GM18517 (cell line): ENCODE data around the gene CSMD2.

Source experiments
- ATAC-seq: cut with Tn5 transposase; IDR thresholded peaks from one replicate; pipeline ENCODE4 v1.9.1; 2021; ENCODE audit warnings: mild to moderate bottlenecking, moderate library complexity; ENCODE audit not compliant: unreplicated experiment

The CSMD2 gene

DNA sequence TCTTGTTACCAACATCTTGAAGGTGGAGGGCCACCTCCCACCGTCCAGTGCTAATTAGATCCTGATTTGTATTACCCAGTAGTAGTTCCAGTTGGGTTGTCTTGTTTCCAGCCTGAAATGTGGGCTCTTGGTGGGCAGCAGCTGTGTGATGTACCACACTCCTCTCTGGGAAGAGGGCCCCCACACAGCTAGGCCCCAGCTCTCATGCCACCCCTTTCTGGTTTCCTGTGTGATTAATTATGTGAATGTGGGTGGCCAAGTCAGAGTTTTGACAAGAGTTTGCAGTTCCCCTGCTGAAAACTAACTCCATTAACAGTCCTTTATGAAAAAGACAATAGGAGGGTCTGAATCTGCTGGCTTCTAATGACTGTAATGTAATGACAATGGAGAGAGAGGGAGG, 297.3 kb downstream of the CSMD2 start:
- ATAC-seq: no peak

DNA sequence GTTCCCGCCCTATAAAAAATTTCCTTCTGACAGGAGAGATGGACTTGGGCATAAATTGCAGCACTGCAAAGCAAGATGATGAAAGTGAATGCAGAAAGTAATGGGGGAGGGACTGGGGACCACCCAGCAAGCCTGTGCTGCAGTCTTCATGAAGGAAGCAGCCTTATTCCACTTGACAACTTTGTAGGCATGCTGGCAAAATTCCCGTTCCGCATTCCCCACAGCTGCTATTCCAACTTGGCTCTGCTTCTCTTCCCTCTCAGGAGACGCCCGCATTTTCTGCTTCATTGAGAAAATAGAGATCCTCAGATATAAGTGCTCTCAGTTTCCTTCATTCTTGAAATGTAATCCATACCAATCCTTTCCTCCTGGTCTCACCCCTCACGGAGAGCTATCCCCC, 298.7 kb downstream of the CSMD2 start:
- no peak for ATAC-seq

DNA sequence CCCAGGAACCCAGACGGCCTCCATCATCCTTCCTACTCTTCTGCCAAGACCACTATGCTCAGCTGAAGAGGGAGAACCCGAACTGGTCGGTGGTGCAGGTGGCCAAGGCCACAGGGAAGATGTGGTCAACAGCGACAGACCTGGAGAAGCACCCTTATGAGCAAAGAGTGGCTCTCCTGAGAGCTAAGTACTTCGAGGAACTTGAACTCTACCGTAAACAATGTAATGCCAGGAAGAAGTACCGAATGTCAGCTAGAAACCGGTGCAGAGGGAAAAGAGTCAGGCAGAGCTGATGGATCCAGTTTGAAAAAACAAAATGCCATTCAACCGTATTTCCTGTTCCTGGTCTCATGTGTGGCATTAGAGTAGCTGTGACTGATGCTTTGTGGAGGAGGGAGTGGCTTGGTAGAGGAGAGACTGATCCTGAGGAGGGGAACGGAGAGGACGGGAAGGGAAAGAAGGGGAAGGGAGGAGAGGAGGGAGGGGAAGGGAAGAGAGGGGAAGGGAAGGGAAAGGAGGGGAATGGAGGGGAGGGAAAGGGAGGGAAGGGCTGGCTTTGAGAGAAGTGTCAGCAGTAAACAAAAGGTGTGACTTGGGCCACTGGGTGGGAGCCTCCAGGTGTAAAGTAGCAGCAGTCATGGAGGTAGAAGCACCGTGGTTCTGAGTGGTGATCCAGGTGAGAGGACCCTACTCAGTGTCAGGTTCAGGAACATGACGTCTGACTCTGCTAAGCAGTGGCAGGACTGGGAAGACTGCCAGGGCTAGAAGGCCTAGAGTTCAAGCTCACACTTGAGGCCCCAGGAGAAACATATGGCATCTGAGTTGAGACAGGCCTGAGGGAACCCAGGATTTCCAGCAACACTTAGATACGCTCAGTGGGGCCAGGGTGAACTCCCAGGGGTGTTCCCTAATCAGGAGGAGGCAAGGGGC, 300.3 kb downstream of the CSMD2 start:
- no peak for ATAC-seq

DNA sequence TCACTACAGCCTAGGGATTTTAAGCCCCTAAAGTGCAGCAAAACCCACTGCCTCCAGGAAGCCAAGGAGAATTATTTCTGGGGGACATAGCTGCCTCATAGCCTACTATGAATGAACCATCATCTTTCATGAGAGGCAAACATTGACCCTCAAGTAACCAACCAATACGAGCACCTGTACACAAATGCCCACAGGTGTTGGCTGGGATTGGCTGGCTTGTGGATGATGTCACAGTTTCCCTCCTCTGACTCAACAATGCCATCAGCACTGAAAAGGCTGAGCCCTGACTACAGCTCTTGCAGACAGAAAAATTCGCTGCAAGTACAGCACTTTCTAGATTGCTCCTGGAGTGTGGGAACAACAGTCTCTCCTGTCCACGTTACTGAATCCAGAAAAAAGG, 301.3 kb downstream of the CSMD2 start, which contains the start of gene HMGB4:
Gene HMGB4 (plus strand): TSS at position 301 of the 400 bp plus-strand sequence. CDS start 113 bp downstream, outside the sequence.
- no peak for ATAC-seq

DNA sequence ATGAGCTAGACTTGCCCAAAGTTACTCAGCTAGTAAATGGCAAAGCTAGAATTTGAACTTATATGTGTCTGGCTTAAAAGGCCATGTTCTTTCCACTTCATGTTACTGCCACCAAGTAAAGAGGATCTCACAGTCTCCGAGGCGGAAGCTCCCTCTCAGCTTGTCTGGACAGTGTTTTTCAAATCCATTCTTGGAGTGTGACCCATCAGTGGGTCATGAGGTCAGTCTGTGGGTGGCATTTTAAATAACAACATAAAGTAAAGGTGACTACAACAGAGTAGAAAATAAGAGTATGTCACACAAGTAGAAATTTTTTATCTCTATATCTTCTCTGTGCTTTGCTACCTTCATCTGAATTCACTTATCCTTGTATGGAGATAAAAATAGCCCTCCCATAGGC, 304.4 kb downstream of the CSMD2 start:
- ATAC-seq: no peak

DNA sequence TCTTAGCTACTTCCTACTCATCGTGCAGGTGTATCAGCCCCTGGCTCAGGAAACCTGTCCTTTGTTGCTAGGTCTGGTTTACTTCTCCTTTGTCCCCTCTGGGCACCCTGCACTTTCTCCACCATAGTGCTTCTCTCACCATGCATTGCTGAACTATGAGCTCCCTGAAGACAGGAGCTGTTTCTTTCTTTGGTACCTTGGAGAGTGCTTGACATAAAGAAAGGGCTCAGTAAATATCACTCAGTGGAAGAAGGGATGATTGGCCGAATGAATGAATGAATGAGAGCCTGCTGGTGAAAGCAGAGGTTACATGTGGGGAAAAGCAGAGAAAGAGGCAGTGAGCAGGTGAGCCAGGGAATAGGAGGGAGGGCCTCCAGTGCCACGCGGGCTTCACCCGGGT, 310.9 kb downstream of the CSMD2 start:
- ATAC-seq: no peak

DNA sequence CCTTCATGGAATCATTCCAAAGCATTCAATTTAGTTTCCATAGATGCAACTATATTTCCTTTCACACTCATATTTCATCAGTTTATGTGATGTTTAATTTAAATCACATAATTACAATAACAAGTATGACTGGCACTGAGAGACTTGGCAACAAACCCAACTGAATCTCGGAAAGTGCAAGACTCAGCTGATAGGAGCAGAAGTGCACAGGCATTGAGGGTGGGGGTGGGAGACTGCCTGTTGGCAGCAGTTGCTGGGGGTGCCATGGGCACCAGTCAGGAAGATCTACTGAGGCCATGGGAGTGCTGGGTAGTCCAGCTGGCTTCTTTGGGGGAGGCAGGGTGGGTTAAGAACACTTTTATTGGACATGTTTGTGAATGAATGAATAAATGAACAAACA, 311.6 kb downstream of the CSMD2 start:
- ATAC-seq: no peak

DNA sequence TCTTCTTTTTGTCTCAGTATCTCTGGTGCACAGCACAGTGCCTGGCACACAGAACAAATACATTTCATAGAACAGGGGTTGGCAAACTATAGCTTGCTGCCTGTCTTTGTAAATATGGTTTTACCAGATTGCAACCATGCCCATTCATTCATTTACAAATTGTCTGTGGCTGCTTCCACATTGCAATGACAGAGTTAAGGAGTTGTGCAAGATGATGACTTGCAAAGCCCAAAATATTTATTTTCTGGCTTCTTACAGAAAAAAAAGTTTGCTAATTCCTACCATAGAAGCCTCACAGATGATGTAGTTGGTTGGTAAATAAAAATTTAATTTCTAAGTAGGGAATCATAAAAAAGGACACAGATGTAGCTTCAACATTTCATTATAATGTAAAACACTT, 312.3 kb downstream of the CSMD2 start:
- no peak for ATAC-seq

DNA sequence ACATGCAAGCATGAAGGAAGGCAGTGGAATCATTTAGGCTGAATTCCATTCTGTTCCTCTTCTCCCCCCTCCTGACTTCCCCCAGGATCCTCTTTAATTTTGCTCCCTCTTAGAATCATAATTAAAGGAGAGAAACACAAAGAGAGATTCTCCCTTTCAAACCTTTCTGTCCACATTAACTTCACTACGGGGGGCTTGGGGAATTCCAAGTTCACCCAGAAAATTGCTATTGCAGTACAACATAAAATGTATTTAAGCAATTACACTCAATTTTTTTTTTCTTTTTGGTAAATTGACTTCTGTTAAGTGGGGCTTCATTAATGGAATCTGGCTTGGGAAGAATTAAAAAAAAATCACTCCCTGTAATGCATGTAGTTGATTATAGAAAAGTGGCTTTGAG, 314.5 kb downstream of the CSMD2 start:
- no peak for ATAC-seq

DNA sequence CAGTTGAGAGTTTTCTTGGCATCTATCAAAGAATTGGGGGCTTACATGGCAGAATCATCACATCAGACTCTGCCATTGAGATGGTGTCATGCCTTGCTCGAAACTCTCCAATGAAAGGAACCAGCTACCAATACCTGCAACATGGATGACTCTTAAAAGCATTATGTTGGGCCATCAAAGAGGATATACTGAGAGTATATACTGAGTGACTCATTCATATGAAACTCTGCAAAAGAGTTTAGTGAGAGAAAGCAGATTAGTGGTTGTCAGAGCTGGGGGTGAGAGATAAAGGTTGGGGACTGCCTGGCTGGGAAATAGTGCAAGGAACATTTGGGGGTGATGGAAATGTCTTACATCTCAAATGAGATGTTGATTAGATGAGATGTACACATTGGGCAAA, 315.8 kb downstream of the CSMD2 start:
- ATAC-seq: no peak

DNA sequence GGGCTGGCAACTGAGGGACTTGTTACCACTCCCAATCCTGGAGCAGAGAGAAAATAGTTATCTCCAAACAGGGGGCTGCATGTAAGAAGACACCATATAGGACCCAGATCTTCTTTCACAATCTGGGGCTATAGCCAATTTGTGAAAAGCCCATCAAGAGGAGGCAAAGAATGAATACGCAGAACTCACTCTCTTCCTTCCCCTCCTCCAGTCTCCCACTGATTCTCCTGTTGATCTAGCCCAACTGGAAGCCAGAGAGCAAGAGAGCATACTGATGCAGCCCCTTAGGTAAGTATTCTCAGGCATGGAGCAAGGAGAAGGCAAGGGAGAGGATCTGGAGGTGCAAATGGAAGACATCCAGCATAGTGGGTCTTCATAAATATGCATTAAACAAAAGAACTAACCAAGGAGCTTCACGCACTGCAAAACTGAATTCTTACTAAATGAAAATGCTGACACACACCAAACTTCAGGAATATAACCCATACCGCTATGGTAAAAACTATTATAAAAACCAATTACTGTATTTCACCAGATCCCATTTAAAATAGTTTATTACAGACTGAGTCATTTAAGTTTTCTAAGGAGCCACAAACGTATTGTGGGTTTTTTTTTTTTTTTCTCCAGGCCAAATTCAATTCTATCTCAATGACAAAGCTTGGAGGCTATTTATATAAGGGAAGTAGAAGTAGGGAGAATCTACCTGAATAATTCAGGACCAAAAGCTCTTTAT, 316.7 kb downstream of the CSMD2 start:
- no peak for ATAC-seq

DNA sequence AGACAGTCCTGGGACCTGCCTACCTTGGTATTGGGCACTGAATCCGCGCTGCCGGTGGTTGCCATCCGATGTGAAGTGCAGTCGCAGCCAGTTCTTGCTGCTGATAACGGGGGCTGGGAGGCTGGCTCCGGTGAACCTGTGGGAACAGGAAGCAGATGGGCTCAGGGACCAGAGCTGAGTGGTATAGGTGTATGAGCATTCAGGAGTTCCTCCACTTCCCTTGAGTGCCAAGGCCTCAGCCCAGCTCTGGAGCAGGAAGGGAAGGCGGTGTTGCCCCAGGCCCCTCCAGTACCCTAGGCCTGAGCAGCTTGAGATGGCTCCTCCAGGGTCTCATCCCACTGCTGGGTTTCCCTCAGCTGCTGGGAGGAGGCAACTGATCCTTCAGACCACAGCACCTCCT, 318.2 kb downstream of the CSMD2 start:
- no peak for ATAC-seq

DNA sequence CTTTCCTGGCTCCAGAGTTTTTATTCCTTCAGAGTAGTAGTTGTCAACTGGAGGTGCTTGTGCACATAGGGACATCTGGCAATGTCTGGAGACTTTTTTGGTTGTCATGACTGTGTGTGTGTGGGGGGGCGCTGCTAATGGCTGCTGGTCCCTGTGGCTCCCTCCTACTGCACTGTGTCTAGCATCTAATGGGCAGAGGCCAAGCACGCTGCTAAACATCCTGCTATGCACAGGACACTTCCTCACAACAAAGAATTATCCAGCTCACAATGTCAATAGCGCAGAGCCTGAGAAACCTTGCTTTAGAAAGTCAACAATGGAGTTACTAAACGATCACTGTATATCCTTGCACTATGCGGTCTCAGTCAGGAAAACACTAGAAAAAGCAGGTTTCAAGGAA, 320.9 kb downstream of the CSMD2 start:
- no peak for ATAC-seq

DNA sequence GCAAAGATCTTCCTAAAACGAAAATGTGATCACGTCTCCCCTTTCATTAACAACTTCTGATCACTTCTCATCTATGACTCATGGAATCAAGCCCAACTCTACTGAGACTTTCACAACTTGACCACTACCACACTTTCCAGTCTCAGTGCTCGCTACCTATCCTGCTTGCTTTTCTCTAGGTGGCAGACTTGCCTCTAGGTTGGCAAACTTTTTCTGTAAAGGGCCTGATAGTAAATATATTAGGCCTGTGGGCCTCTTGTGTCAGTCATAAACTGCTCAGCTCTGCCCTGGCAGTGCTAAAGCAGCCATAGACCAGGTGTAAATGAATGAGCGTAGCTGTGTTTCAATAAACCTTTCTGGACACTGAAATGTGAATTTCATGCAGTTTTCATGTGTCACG, 322.7 kb downstream of the CSMD2 start:
- ATAC-seq: no peak

DNA sequence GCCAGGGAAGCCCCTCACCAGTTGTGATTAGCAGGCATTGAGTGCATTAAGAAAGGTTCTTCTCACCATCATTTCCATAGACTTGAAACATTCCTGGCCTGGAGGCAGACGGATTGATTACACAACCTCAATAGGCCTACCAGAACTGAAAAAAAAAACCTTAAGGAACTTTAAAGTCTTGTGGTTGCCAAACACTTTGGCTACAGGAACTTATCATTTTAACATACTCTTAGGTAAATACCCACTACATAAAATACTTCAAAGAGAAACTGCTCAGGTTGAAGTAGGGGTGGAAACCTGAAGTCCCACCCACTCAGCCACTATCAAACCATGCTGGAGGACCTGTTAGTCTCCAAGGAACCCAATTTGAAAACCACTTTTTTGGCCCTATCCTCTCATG, 323.5 kb downstream of the CSMD2 start:
- no peak for ATAC-seq

DNA sequence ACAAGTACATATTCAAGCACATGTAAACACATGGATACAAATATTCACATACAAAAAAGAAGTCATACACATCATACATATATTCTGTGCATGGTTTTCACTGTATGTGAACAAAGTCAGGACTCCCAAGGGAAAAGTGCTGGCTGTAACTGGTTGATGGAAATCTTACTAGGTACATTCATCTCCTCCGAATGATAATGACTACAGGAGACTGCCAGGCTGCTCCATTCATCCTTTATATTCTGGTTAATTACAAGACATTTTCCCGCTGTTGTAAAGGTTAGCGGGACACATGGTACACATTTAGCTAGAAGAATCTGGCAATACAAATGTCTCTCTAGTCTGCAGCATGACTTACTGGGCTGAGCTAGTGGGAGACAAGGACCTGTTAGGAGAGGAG, 327.4 kb downstream of the CSMD2 start:
- no peak for ATAC-seq

DNA sequence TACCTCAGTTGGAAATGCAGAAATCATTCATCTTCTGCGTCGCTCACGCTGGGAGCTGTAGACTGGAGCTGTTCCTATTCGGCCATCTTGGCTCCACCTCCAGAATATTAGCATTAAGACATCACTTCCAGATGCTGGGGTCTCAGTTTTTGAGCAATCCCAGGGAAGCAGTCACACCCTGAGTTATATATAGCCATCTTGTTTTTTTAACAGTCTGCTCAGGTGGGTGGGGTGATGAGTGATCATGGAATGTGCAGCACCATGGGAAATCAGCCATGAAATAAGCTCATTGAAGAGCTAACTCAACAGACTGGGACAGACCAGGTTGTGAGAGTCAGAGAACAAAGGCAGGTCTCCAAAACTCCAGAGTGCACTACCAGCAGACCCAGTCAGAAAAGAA, 328.1 kb downstream of the CSMD2 start:
- ATAC-seq: no peak

DNA sequence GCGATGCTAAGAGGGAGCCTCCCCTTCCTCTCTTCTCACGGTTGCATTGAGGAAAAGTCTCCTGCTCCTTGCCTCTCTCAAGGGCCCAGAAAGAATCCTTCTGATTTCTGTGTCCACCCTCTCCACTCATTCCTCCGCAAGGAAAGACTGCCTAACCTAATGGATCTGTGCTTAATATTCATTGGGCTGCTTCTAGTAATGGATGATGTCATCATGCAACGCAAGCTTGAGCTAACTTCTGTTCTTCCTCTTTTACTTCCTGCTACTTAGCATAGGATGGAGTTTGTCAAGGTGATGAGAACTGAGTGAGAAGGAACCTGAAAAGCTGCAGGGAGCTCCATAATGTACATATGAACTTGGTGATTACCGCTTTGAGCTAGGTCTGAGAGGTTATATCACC, 336.4 kb downstream of the CSMD2 start:
- ATAC-seq: no peak

DNA sequence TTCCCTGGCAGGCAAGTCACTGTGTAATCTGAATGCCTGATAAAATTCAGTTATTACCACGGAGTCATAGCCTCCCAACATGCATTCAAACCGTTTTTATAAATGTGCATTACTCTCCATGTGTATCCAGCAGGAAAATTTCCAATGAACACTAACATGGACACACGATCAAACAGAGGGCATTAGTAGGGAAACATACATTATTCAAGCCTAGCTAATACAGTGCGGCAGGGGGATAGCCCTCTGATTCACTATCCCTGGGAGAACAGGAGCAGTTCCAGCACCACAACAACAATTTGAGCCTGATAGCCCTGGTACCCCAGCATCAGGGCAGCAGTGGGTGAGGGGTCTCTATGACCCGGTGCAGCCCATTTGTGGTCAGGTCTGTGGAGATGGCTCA, 337.0 kb downstream of the CSMD2 start:
- no peak for ATAC-seq

DNA sequence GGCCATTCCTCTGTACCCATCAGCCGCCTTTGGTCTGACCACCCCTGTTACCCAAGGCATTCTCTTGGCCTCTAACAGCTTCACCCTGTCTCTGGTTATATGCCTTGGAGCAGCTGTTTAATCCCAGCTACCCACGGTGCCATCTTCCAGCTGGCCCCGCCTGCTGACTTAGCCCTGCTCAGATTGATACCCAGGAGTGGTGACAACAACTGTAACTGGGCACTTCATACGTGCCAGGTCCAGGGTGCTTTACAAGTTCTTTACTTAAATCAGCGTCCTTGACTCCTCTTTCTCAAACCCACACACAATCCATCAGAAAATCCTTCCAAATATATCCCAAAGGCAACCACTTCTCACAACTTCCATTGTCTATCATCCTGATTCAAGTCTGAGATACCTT, 338.3 kb downstream of the CSMD2 start:
- no peak for ATAC-seq

DNA sequence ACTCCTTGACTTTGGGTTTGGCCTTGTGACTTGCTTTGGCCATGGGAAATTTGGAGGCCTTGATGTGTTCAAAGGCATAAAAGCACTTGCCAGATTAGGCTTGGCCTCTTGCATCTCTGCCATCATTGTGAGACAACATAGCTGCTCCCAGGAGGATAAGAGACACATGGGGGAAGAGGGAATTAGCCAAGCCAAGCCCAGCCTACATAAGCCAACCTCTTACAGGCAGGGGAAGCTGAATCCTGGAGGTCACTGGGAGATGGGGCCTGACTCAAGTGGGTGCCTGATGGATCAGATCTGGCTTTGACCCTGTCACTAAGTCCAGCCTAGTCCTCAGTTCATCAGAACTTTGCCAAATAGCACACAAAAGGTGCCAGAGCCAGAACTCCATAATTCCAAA, 338.7 kb downstream of the CSMD2 start:
- ATAC-seq: no peak

DNA sequence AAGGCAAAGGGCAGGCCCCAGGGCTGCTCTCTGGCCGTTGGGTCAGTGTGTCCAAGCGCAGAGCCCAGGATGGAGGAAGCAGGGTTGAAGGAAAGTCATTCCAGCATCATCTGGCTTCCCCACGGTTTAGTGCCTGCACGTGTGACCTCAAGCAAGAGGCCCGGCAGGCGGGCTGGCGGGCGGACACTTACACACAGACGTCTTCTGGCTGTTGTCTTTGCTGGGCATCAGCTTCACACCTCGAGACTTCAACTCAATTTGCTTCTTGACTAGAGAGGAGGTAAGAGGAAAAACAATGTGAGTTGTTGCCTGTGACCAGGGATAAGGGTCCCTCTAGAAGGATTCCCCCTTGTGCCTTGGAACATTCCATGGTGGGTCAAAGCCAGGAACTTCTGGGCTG, 339.5 kb downstream of the CSMD2 start:
- no peak for ATAC-seq
